Endometrial microvascular endothelial cells (primary cell): ENCODE results near the gene CLEC1B. TPM values are rescaled to one million over a fixed set of nuclear protein-coding genes. Genes with fewer than 3 reads are reported as not detected.
"Not testable (repeated sequence)": the region's sequence is repeated elsewhere in the genome, so short reads cannot be mapped to it uniquely, and the experiment has no call there.

Source experiments
- in situ Hi-C: cut with HindIII; loops from 2 replicates; pipeline ENCODE4 v1.10.0; 2017; ENCODE audit warnings: low sequenced_read_pairs, low pct_unique_long_range_greater_than_20kb; ENCODE audit errors: inconsistent ontology term
- total RNA-seq: library from RNA; depleted of rRNA; stranded (reverse); fragments of >200 nt; gene quantifications from one replicate; pipeline ENCODE4 v1.2.3, GENCODE V29; 2015; ENCODE audit errors: inconsistent ontology term

CLEC1B gene
- total RNA-seq: not detected

- in situ Hi-C loops: no loop called here
Measured at GRCh38 chr12:9999016-9999415, at the start of gene CLEC1B. CLEC1B (minus strand) TSS chr12:9999121; CDS start chr12:9999100, 21 bp downstream.

- in situ Hi-C loops: no loop called here
Measured at GRCh38 chr12:10048526-10048925, 49.6 kb upstream of the CLEC1B start.

GRCh38 chr12:10042167-10042566 lies 43.2 kb upstream of the CLEC1B start:
- in situ Hi-C loops: no loop called here

- in situ Hi-C loops: no loop called here
Measured at GRCh38 chr12:10033783-10034545, 35.0 kb upstream of the CLEC1B start.

GRCh38 chr12:10031771-10032175 lies 32.9 kb upstream of the CLEC1B start:
- in situ Hi-C loops: no loop called here

GRCh38 chr12:10031321-10031720 lies 32.4 kb upstream of the CLEC1B start:
- in situ Hi-C loops: no loop called here

- in situ Hi-C loops: no loop called here
Measured at GRCh38 chr12:10030446-10030845, 31.5 kb upstream of the CLEC1B start, which contains the start of gene CLEC9A. CLEC9A (plus strand) TSS chr12:10030682; CDS start chr12:10052688, 22,006 bp downstream.

- in situ Hi-C loops: no loop called here
Measured at GRCh38 chr12:10027721-10028120, 28.8 kb upstream of the CLEC1B start.

GRCh38 chr12:10027311-10027710 lies 28.4 kb upstream of the CLEC1B start:
- in situ Hi-C loops: no loop called here

GRCh38 chr12:10026666-10027065 lies 27.7 kb upstream of the CLEC1B start:
- in situ Hi-C loops: not testable (repeated sequence)

- in situ Hi-C loops: no loop called here
Measured at GRCh38 chr12:10025236-10025635, 26.3 kb upstream of the CLEC1B start.

GRCh38 chr12:10021342-10021741 lies 22.4 kb upstream of the CLEC1B start:
- in situ Hi-C loops: no loop called here

GRCh38 chr12:10018386-10018785 lies 19.5 kb upstream of the CLEC1B start:
- in situ Hi-C loops: no loop called here

GRCh38 chr12:10016881-10017280 lies 18.0 kb upstream of the CLEC1B start:
- in situ Hi-C loops: no loop called here

GRCh38 chr12:10015450-10015849 lies 16.5 kb upstream of the CLEC1B start:
- in situ Hi-C loops: no loop called here

GRCh38 chr12:10012630-10013330 lies 13.9 kb upstream of the CLEC1B start:
- in situ Hi-C loops: no loop called here

GRCh38 chr12:10001171-10001776 lies 2.4 kb upstream of the CLEC1B start:
- in situ Hi-C loops: no loop called here

- in situ Hi-C loops: no loop called here
Measured at GRCh38 chr12:9992296-9992695, 6.6 kb downstream of the CLEC1B start.

- in situ Hi-C loops: no loop called here
Measured at GRCh38 chr12:9991876-9992275, 7.0 kb downstream of the CLEC1B start.

GRCh38 chr12:9980126-9980525 lies 18.8 kb downstream of the CLEC1B start:
- in situ Hi-C loops: no loop called here
